Measurements from ENCODE around the gene DELE1. TPM values are rescaled to one million over a fixed set of nuclear protein-coding genes. Genes with fewer than 3 reads are reported as not detected.

The DELE1 gene
- total RNA-seq, 1 experiment from 2014 or later = 81.5 TPM

DNA sequence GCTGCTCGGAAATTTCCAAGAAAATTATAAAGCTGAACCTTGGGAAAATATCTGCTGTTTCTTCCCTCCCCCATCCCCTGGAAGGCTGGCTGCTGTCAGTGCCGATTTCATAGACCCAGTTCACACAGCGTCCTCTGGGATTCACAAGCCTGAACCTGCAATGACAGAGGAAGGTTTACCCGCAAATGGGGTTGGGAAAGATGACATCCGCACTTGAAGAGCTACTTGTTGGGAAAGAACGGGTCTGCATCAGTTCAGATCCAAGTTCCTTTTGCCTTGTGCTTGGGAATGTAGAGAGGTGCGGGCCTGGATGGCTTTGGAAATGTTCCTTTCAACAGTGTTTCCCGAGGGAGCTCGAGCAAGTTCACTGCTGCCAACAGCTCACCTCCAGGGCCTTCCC is 20.4 kb downstream of the DELE1 start:
- ATAC-seq = no peak
- ChIA-PET CTCF (interaction anchor here (0.6 to 3.0 kb wide), 7 partner anchors 17 to 127 kb away, joined by 3 to 16 read pairs (median 4); partner anchors contain the start of genes DELE1 and RNF14), POLR2A (interaction anchor here (1.0 to 1.4 kb wide), 3 partner anchors 13 to 26 kb away, joined by 3 to 5 read pairs (median 4); partner anchors contain the start of gene DELE1)
- Mint-ChIP-seq H3K4me1 (peaks cover 14% of the 10 kb centered on the region), H3K27ac (no peak overlapping the region), H3K4me3 (no peak overlapping the region), H3K9me3 (no peaks in the 10 kb centered on the region), H3K27me3 (ENCODE audit: low read depth) (no peaks in the 10 kb centered on the region; the same call in 1 of the 2 replicates), H3K36me3 (peaks cover 9% of the 10 kb centered on the region)
- no peak for DNase-seq (ENCODE audit: low spot score)
- TF ChIP-seq NR2C2 (CRISPR knock-in tag; IDR thresholded peaks at IDR 0.05) (no peak), ZNF121 (CRISPR knock-in tag; IDR thresholded peaks at IDR 0.05) (no peak), SMAD3 (CRISPR knock-in tag; IDR thresholded peaks at IDR 0.05; ENCODE audit: borderline replicate concordance) (no peak), CBFB (CRISPR knock-in tag; IDR thresholded peaks at IDR 0.05; ENCODE audit: low read depth) (no peak), NFYB (CRISPR knock-in tag; conservative IDR thresholded peaks at IDR 0.05; ENCODE audit: low read depth) (no peak), ZNF138 (CRISPR knock-in tag; conservative IDR thresholded peaks at IDR 0.05) (no peak), GTF2I (CRISPR knock-in tag; conservative IDR thresholded peaks at IDR 0.05) (no peak), GABPB1 (CRISPR knock-in tag; IDR thresholded peaks at IDR 0.05) (no peak), MYBL2 (CRISPR knock-in tag; IDR thresholded peaks at IDR 0.05) (no peak), PRRX2 (CRISPR knock-in tag; IDR thresholded peaks at IDR 0.05) (no peak), FOXP1 (CRISPR knock-in tag; IDR thresholded peaks at IDR 0.05; ENCODE audit: borderline replicate concordance) (no peak), NR1H2 (CRISPR knock-in tag; IDR thresholded peaks at IDR 0.05) (no peak), NFATC4 (CRISPR knock-in tag; IDR thresholded peaks at IDR 0.05) (no peak)
- TF ChIP-seq, protein P1, sequence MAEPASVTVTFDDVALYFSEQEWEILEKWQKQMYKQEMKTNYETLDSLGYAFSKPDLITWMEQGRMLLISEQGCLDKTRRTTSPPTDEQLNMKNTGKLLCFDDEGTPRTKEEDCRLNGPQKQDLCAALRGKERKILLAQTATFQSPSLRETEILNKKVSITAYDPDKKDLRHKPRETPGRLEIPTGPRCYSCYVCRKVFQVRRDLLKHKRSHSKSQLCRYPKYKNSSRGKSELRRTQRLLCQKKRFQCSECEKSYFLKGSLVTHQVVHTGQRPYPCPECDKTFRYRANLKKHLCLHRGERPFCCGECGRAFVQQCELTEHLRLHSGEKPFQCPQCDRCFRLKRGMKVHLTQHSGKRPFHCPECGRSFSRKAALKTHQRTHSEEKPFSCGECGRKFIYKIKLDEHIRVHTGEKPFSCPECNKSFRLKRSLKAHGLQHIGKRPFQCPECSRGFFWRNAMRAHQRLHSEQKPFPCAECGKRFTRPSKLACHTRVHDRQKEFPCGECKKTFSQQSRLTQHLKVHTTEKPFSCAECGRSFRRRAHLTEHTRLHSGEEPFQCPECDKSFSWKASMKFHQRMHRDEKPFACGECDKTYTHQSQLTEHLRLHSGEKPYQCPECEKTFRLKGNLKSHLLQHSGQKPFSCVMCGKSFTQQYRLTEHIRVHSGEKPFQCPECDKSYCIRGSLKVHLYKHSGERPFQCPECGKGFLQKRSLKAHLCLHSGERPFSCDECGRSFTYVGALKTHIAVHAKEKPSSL (CRISPR knock-in tag; conservative IDR thresholded peaks at IDR 0.05) = no peak
- TF ChIP-seq, protein P2, sequence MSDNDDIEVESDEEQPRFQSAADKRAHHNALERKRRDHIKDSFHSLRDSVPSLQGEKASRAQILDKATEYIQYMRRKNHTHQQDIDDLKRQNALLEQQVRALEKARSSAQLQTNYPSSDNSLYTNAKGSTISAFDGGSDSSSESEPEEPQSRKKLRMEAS (CRISPR knock-in tag; IDR thresholded peaks at IDR 0.05) = no peak
- TF ChIP-seq, protein P3, sequence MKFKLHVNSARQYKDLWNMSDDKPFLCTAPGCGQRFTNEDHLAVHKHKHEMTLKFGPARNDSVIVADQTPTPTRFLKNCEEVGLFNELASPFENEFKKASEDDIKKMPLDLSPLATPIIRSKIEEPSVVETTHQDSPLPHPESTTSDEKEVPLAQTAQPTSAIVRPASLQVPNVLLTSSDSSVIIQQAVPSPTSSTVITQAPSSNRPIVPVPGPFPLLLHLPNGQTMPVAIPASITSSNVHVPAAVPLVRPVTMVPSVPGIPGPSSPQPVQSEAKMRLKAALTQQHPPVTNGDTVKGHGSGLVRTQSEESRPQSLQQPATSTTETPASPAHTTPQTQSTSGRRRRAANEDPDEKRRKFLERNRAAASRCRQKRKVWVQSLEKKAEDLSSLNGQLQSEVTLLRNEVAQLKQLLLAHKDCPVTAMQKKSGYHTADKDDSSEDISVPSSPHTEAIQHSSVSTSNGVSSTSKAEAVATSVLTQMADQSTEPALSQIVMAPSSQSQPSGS (CRISPR knock-in tag; IDR thresholded peaks at IDR 0.05; ENCODE audit: borderline replicate concordance, low read depth) = no peak
- TF ChIP-seq, protein P4, sequence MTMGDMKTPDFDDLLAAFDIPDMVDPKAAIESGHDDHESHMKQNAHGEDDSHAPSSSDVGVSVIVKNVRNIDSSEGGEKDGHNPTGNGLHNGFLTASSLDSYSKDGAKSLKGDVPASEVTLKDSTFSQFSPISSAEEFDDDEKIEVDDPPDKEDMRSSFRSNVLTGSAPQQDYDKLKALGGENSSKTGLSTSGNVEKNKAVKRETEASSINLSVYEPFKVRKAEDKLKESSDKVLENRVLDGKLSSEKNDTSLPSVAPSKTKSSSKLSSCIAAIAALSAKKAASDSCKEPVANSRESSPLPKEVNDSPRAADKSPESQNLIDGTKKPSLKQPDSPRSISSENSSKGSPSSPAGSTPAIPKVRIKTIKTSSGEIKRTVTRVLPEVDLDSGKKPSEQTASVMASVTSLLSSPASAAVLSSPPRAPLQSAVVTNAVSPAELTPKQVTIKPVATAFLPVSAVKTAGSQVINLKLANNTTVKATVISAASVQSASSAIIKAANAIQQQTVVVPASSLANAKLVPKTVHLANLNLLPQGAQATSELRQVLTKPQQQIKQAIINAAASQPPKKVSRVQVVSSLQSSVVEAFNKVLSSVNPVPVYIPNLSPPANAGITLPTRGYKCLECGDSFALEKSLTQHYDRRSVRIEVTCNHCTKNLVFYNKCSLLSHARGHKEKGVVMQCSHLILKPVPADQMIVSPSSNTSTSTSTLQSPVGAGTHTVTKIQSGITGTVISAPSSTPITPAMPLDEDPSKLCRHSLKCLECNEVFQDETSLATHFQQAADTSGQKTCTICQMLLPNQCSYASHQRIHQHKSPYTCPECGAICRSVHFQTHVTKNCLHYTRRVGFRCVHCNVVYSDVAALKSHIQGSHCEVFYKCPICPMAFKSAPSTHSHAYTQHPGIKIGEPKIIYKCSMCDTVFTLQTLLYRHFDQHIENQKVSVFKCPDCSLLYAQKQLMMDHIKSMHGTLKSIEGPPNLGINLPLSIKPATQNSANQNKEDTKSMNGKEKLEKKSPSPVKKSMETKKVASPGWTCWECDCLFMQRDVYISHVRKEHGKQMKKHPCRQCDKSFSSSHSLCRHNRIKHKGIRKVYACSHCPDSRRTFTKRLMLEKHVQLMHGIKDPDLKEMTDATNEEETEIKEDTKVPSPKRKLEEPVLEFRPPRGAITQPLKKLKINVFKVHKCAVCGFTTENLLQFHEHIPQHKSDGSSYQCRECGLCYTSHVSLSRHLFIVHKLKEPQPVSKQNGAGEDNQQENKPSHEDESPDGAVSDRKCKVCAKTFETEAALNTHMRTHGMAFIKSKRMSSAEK (CRISPR knock-in tag; IDR thresholded peaks at IDR 0.05; ENCODE audit: borderline replicate concordance) = no peak
- TF ChIP-seq, protein P5, sequence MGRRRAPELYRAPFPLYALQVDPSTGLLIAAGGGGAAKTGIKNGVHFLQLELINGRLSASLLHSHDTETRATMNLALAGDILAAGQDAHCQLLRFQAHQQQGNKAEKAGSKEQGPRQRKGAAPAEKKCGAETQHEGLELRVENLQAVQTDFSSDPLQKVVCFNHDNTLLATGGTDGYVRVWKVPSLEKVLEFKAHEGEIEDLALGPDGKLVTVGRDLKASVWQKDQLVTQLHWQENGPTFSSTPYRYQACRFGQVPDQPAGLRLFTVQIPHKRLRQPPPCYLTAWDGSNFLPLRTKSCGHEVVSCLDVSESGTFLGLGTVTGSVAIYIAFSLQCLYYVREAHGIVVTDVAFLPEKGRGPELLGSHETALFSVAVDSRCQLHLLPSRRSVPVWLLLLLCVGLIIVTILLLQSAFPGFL (CRISPR knock-in tag; IDR thresholded peaks at IDR 0.05; ENCODE audit: borderline replicate concordance) = no peak
- TF ChIP-seq, protein P6, sequence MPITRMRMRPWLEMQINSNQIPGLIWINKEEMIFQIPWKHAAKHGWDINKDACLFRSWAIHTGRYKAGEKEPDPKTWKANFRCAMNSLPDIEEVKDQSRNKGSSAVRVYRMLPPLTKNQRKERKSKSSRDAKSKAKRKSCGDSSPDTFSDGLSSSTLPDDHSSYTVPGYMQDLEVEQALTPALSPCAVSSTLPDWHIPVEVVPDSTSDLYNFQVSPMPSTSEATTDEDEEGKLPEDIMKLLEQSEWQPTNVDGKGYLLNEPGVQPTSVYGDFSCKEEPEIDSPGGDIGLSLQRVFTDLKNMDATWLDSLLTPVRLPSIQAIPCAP (CRISPR knock-in tag; IDR thresholded peaks at IDR 0.05) = no peak
